ENCODE measurements around the gene CXXC4.

GRCh38 chr4:104465201-104465600 lies 29.5 kb downstream of the CXXC4 start:
- TF ChIP-seq CTCF (conservative IDR thresholded peaks at IDR 0.05 in 1 of 2, IDR thresholded peaks at IDR 0.05 in 1 of 2; ENCODE audit: low read depth in 1 of 2, low read length in 2 of 2) (no peak), EZH2 (IDR thresholded peaks at IDR 0.05; ENCODE audit: low read length, missing control alignments) (no peak)

Data from fibroblast of lung (primary cell).